Kidney capillary endothelial cell (primary cell): ENCODE results near the gene GGCT.
"Not testable (repeated sequence)": the region's sequence is repeated elsewhere in the genome, so short reads cannot be mapped to it uniquely, and the experiment has no call there.

Source experiments
- DNase-seq: peaks from one replicate; pipeline ENCODE4 v3.0.0-alpha.2; 2018; ENCODE audit warnings: low spot score

Gene GGCT, protein sequence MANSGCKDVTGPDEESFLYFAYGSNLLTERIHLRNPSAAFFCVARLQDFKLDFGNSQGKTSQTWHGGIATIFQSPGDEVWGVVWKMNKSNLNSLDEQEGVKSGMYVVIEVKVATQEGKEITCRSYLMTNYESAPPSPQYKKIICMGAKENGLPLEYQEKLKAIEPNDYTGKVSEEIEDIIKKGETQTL

DNA sequence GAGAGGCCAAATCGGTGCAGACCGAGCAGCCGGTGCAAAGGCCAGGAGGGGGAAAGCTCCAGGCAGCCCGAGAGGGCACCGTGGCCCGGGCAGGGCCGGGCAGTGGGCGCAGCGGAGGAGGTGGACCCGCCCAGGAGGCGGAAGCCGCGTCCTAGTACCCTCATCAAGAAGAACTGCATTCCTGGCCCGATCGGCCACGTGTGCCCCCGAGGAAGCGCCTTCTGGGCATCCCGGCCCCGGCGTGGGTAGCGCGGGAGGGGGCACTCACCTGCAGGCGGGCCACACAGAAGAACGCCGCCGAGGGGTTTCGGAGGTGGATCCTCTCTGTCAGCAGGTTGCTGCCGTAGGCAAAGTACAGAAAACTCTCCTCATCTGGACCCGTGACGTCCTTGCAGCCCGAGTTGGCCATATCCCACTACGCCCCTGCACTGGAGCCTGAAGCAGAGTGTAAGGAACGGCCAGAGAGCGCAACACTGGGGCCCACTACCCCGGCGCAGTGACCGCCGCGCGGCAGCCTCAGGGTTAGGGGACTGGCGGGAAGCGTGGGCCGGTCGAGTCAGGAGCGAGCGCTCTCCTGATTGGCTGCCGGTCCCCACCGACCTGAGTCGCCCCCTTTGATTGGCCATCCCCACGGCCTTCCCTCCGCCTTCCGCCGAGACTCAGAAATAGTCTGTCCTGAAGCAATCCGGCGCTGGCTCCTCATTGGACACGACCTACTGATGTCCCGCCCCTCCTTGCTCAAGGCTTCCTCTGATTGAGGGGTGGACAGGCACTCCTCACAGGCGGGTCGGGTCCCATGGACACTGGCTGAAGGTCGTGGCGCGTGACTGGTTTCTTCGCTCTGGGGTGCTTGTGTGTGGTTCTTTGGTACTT lies at the start of gene GGCT:
TSS of gene GGCT (minus strand) at position 529 of the 873 bp plus-strand sequence. CDS start at position 409, 120 bp downstream.
- DNase-seq, result peak; percentile 98

- DNase-seq, result no peak
Observed at GRCh38 chr7:30553546-30553945, 48.9 kb upstream of the GGCT start.

GRCh38 chr7:30553141-30553540 lies 48.5 kb upstream of the GGCT start:
- DNase-seq, result no peak

- DNase-seq, result no peak
Observed at GRCh38 chr7:30552330-30552729, 47.7 kb upstream of the GGCT start.

- peak; percentile 71 for DNase-seq
Observed at GRCh38 chr7:30549931-30550493, 45.4 kb upstream of the GGCT start.

GRCh38 chr7:30548845-30549244 lies 44.2 kb upstream of the GGCT start:
- DNase-seq, result peak; percentile 87

DNA sequence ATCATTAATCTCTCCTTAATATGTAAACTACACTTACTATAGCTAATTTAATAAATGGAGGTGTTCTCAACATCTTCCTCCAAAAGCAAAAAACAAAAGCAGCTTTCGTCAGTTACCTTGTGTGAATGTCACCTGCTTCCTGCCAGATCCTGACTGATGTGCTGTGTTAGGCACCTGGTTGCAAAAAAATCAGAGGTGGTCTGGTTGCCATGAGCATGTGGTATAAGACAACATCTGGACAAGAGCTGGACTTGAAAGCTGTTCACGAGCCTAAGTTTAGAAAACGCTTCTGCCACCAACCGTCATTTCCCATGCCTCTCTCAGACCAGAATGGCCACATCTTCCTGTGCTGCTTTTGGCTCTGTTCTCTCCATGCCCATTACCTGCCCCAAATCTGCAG lies 42.0 kb upstream of the GGCT start:
- no peak for DNase-seq

GRCh38 chr7:30545791-30546555 lies 41.3 kb upstream of the GGCT start:
- no peak for DNase-seq

DNA sequence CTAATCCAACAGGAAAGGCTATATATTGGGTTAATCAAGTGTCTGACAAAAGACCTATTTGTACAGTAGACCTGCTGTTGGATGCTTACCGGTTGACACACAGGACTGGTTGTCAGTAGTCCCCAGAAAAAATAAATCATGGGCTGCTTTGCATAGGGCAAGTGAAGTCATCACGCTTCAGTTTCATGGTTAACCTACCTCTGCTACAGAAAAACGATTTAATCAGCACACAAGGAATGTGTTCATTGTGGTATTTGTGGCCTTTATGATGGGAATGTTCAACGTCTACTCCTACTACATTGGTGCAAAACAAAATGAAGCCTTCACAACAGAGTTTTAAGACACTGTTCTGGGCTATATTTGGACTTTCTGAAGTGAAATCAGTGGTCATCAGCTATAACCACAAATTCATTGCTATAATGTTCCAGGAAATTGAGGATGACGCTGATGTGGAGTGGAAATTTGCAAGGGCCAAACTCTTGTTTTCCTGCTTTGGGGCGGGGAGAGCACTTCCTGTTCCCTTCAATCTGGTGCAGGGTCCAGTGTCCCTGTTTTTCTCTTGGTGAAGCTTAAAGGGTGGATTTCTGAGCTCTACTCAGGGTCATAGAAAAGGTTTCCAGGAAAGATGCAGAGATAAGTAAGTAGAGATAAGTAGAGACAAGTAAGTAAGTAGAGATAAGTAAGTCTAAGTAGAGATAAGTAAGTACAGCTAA lies 39.3 kb upstream of the GGCT start:
- DNase-seq, result no peak

DNA sequence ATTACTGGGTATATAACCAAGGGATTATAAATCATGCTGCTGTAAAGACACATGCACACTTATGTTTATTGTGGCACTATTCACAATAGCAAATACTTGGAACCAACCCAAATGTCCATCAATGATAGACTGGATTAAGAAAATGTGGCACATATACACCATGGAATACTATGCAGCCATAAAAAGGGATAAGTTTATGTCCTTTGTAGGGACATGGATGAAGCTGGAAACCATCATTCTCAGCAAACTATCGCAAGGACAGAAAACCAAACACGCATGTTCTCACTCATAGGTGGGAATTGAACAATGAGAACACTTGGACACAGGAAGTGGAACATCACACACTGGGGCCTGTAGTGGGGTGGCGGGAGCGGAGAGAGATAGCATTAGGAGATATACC lies 38.5 kb upstream of the GGCT start:
- not testable (repeated sequence) for DNase-seq

GRCh38 chr7:30533886-30534285 lies 29.3 kb upstream of the GGCT start:
- no peak for DNase-seq

- peak; percentile 43 for DNase-seq
Observed at GRCh38 chr7:30531286-30531685, 26.7 kb upstream of the GGCT start.

GRCh38 chr7:30530373-30530772 lies 25.7 kb upstream of the GGCT start:
- no peak for DNase-seq

DNA sequence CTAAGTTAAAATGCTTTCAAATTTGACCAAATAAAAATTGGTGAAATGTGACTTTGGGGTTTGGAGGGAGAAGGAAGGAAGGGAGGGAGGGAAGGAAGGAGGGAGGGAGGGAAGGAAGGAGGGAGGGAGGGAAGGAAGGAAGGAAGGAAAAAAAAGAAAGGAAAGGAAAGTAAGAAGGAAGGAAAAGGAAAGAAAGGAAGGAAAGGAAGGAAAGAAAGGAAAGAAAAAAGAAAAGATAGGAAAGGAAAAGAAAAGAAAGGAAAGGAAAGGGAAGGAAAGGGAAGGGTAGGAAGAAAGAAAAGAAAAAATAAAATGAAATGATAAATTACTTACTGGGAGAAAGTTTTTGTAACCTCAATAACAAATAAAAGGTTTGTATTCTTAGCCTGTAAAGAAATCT lies 24.1 kb upstream of the GGCT start:
- no peak for DNase-seq

- not testable (repeated sequence) for DNase-seq
Observed at GRCh38 chr7:30527297-30527696, 22.7 kb upstream of the GGCT start.

- no peak for DNase-seq
Observed at GRCh38 chr7:30526163-30526562, 21.5 kb upstream of the GGCT start.

- no peak for DNase-seq
Observed at GRCh38 chr7:30525429-30525828, 20.8 kb upstream of the GGCT start.

DNA sequence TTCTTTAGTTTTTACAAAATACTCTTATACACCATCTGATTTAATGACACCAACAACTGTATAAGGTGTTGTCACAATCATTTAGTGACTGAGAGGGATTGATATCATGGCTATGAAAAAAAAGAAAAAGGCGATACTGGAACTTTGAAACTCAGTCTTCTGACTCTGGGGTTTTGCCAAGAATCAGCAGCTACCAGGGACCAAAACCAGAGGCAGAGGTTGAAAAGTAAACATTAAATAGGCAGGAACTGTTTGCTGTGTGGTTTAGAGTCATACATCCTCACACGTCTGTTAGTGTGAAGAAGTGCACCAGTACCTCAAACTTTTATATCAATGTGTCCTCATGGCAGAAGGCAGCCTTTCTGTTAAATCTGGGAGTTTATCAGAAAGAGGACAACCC lies 19.9 kb upstream of the GGCT start:
- DNase-seq, result no peak

DNA sequence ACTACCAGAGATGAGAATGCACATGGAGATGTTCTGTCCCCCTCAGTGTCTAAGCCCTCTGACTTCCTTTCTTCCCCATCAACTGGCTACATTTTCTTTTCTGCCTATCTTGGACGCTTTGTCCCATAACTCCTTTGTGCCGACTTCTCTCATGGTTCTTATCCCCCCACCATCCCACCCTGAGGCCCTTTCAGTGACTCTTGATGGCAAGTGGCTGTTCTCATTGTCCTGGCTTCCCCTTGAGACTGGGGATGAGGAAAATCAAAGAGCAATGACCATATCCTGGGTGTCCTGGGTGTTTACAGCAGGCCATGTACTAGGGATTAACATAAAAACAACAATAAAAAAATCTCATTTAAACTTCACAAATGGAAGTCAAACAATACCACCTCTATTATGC lies 18.8 kb upstream of the GGCT start:
- DNase-seq, result no peak

DNA sequence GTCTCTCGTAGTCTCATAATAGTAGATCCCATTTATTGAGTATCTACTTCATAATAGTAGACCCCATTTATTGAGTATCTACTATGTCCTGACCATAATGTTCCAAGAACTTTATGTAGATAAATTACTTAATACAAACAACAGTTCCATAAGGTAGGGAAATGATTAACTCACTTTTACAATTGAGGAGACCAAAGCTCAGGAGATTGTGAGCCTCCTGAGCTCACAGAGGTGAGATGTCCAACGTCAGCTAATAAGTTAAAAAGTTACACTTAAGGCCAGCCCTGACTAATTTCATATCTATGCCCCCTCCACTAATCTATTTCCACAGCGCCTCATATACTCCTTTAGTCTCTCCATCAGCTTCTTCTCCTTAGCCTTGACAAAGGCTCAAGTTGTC lies 17.5 kb upstream of the GGCT start:
- no peak for DNase-seq

DNA sequence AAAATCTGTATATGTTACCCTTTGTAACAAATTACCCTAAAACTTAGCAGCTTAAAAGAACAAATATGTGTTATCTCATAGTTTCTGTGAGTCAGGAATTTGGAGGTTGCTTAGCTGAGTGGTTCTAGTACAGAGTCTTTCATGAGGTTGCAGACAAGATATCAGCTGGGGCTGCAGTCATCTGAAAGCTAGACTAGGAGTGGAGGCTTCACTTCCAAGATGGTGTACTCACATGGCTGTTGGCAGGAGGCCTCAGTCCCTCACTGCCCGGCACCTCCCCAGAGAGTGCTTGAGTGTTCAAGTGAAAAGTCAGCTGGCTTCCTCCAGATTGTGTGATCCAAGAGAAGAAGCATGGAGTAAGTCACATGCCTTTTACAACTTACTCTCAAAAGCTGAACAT lies 16.9 kb upstream of the GGCT start:
- DNase-seq, result no peak

GRCh38 chr7:30519122-30519521 lies 14.5 kb upstream of the GGCT start:
- no peak for DNase-seq
